ENCODE measurements around the gene GNL1.

Gene GNL1

DNA sequence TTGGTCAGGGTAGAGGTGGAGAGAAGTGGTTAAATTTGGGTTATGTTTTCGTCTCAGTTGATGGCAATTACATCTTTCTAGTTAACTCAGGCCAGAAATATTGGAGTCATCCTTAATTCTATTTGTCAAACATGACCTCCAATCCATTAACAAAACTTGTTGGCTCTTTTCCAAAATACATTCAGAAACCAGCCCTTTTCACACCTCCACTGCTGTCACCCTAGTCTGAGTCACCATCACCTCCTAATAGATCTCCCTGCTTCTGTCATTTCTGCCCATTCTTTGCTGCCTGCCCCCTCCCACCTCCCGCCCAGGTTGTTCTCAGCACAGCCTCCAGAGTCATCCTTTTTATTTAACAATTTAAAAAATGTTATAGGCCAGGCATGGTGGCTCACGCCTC, 12.0 kb upstream of the GNL1 start:
- peak; percentile 30 for DNase-seq (ENCODE audit: low read depth)

DNA sequence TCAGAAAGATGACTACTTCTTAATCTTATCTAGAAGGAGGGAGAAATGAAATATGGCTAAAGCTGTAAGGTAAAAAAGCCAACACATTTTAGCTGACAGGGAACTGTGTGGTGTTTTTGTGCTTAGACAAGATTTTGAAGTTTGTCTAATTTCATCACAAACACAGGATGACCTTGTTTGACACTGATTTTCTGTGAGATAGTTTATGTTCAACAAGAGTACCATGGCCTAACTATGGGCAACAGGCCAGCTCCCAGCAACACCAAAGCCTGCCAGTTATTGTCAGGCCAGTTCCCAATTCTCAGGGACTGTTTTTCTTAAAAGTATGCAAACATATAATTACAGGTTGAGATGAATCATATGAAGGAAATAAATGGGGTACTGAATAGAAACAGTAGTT, 9.5 kb upstream of the GNL1 start:
- DNase-seq (ENCODE audit: low read depth), result no peak

DNA sequence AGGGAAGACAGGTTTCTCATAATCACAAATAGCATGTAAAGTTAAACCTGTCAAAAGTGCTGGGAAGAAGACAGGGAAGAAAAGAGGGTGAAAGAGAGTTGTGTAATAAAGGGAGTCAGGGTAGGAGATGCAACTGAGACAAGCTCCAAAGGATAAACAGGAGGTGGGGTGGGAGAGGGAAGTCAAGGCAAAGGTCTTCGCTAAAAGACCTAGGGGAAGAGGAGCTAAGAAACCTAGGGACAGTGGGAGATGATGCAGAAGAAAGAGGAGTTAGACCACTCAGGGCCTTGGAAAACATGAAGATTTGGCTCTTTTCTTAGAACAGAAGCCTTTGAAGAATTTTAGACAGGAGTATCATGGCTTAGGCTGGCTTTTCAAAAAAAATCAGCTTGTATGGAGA, 7.8 kb upstream of the GNL1 start:
- DNase-seq (ENCODE audit: low read depth), result no peak

DNA sequence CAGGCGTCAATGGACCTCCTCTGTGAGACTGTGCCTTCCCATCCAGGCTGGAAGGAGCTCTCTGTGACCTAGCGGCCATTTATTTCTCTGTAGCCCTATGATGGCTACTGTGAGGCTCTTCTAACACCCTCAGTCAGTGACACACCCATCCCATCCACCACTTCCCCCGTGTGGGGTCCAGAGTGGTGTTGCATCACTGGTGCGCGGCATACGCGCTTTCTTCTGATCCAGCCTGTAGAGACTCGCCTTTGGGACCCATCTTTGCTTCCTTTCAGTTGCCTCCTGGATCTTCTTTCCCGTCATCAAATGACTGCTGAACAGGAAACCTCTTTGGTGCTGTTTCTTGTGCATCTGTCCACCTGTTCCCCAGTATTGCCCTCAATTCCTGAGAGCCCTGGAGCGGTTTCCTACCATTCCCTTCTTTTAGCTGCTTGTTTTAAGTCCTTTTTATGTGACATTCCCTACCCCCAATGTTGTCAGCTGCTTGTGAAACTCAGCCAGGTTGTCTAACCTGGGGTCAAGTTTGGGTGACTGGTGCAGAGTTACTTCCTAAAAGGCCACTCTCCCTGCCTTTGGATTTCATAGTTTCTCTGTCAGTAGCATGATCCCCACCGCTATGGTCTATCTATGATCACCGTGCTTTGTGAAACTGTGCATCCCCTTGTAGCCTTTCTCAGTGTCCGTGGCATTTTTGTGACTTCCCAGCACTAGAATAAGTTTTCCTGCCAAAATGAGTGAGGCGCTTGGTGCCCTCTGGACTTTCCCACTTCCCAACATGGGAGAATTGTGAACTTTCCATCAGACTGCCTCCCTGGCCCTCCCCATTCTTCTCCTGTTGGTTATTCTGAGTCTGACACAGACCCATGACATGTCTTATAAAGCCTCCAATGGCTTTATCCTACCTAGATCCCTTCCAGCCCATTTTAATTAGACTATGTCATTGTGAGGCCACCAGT, 6.5 kb upstream of the GNL1 start:
- DNase-seq (ENCODE audit: low read depth), result no peak

DNA sequence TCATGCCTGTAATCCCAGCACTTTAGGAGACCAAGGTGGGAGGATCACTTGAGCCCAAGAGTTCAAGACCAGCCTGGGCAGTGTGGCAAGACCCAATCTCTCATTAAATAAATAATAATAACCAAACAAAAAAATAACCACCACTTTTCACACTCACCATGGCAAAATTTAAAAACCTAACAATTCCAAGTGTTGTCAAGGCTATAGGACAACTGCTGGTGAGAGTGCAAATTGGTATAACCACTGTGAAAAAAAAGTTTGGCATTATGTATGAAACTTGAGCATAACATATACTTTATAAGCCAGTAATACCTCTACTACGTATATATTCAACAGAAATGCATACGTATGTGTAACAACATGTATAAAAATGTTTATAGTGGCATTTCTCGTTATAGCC, 4.6 kb upstream of the GNL1 start:
- DNase-seq (ENCODE audit: low read depth), result no peak

DNA sequence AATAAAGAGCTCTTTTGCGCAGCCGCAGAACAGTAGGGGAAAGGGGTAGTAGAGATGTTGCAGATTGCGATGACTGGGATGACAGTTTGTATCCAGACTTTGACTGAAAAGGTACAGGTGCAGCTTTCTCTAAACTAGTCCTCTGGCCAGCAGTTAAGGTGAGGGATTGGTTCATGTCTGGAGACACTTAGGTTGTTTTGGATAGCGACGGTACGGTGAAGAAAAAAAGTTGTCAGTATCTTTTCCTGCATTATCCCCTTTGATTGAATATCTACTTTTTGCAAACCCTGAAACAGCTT, 1.3 kb upstream of the GNL1 start:
- no peak for DNase-seq (ENCODE audit: low read depth)

DNA sequence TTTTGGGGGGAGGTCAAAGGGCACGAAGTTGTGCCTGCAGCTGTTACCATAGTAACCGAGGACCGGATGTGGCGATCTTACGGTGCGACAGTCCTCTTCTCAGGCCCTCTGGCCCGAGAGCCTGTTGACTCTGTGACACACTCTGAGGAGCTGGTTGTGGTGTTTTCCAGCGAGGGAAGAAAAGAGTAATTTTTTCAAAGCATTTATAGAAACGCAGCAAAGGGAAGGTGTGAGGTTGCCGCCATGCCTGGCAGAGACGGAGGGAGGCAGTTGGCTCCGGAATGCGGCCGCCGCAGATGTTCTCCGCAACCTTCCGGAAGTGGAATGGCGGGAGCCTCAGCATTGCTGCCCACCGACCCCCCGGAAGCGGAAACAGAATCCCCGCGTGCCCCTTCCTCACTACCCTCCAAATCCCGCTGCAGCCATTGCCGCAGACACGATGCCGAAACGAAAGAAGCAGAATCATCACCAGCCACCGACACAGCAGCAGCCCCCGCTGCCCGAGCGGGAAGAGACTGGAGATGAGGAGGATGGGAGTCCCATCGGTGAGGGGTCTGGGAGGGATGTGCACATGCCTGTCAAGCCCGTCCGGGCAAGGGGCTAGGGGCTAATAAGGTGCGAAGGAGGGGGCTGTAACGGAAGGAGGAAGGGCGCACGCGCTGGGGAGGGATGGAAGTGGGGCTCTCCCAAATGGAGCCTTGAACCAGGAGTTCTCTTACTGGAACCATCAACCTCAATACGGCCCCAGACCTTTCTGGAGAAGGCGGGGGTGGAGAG, 805 bp upstream of the GNL1 start, which contains the start of gene PRR3:
Gene PRR3, plus strand, starts transcription at position 390 of the 777 bp plus-strand sequence. Its CDS starts 50 bp downstream, at position 440.
- peak; percentile 69 for DNase-seq (ENCODE audit: low read depth)

DNA sequence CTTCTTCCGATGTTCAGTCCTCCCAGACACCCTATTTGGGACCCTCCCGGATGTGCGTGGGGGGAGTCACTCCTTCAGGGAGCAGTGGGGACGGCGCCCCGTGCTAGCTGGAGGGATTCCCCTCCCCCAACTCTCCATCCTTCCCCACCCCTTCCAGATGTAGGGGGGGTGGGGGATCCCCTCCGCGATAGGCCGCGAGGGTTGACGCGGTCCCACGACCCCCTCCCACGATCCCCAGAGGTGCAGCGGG, 548 bp downstream of the GNL1 start:
- DNase-seq (ENCODE audit: low read depth), result no peak

DNA sequence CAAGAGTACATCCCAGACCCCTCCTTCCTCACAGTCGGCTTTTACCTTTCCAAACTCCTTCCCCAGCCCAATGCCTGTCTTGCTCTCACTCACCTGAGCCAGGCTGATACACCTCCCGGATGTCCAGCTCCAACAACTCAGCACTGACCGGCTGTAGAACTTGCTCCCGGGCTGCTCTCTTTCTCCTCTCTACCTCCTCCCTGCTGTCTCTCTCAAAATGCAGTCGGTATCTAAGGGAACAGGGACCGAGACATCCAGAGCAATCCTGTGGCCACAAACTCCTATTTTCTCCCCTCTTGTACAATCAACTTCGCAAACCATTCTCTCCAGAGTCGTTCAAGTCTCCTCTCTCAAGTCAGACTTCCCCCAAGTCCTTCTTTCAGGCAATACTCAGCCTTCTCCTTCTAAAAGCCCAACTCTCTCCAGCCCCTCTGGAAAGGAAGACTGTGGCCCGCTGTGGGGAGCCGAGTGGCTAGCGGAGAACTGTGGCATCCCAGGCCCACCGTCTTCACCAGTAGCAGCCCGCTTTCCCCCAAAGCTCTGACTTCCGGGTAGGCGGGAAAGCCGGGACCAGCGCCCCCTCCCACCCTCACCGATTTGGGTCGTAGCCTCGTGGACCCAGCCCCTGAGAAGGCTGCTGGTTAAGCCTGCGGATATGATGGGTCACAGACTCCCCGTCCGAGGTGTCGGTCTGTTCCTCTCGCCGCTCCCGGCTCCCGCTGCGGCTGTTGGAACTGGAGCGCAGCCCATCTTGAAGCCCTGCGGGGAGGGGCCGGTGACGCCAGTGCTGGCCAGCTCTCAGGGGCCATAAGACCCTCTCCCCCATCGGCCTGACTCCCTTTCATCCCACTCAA, 1.1 kb downstream of the GNL1 start:
- no peak for DNase-seq (ENCODE audit: low read depth)

DNA sequence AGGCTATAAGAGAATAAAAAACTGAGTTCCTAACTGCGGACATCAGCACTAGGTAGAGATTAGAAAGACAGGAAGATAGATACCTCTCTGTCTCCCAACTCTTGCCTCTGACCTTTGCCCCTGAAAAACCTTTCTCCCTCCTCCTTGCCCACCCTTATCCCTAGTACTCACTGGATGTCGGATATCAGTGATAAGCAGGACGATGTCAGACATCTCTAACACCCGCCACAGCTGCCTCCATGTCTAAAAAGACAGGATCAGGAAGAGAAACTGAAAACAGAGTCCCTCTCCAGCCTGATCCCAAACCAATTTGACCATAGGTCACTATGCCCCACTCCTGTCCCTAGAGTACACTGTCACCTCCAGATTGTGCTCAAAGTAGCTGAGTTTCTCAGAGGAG, 1.9 kb downstream of the GNL1 start:
- DNase-seq (ENCODE audit: low read depth), result no peak

DNA sequence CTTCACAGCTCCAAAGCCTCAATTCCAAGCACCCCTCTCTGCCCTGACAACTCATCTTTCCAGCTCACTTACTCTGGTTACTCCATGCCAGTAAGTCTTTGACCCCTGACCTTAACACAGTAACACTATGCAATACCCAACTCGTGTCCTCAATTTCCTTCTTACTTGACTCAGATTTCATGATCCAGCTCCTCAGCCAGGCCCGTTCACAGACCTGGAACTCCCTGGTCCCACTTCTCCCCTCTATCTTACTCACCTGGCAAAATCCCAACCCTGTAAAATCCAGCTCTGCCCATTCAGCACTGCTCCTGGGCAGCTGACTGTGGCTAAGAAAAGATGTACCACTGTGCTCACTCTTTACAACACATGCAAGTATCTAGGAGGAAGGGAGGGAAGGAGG, 7.9 kb downstream of the GNL1 start:
- no peak for DNase-seq (ENCODE audit: low read depth)

DNA sequence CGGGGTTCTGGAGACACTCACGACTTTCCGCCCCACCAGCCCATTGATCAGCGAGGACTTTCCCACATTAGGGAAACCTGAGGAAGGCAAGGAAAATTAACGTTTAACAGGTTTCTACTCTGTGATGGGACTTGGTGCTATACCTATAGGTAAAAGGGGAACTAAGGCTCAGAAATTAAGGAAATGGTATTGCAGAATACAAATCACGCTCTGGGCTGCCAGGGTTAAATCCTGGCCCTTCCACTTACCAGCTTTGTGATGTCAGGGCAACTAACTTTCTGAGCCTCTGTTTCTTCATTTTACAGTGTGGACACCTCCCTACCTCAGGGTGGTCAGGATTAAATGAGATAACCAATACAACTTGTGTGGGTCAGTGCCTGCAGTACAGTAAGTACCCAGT, 8.8 kb downstream of the GNL1 start:
- no peak for DNase-seq (ENCODE audit: low read depth)

DNA sequence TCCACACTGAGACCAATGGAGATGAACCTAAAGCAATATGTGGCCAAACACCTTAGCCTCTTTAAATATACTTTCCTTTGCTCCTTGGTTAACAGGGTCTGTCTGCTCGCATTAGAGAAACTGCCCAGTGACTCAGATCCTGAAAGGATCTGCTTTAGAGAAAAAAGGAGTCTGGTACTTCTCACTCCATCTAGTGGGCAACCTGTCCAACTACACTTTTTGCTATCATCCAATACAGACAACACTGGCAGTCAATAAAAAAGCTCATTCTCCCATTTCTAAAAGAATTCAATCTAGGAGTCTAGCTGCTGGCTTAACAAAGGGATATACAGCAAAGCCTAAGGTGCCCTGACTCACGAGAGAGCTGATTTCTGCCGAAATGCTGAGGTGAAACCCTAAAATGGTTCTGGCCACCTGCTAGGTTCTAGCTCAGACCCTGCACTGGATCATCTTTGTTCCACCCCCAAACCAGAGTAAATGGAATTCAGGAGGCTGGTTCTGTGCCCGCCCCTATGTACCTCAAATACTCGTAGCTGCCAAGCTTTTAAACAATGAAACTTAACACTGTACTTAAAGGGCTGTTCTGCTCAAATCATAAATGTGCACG, 11.5 kb downstream of the GNL1 start:
- DNase-seq (ENCODE audit: low read depth), result no peak

DNA sequence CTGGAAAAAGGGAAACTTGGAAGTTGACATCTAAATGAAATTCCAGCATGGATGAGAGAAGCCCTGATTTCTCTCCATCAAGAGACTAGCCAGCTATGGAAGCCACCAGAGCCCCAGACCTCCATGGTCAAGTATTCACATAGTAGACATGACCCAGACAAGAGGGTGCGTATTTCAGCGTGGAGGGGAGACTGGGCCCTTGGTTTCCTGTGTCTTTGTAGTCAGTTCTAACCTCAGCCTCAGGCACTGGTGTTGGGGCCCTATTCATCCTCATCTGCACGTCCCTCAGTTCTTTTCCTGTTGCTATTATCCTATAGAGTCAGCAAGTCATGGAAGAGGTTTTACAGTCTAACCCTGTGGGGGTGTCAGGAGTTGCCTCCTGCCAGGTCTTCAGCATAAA, 12.5 kb downstream of the GNL1 start:
- DNase-seq (ENCODE audit: low read depth), result no peak

DNA sequence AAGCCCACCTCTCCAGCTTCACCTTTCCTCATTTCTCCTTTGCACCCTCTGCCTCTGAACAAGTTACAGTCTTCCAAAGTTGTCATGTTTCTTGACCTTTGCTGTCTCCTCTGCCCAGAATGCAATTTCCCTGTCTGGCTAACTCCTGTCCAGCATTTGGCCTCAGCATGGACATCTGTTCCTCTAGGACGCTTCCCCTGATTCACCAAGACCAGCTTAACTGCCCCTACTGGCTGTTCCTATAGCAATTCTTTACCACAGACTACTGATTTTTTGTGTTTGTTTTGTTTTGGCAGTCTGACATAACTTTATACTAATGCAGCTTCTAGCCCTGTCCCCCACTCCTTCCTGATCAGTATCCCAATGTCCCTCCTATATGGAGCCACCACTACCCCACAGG, 13.4 kb downstream of the GNL1 start:
- no peak for DNase-seq (ENCODE audit: low read depth)

DNA sequence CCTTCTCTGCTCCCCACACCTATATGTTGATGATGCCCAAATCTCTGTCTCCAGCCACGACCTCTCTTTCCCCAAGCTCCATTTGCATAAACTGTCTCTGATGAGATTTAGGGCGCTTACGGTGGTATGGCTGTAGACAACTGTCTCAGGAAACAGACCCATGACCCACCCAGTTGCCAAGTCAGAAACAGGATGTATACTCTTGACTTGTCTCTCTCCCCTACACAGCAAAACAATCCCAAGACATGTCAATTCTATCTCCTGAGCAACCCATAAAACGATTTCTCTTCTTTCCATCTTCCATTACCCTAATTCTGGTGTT, 13.9 kb downstream of the GNL1 start:
- no peak for DNase-seq (ENCODE audit: low read depth)

DNA sequence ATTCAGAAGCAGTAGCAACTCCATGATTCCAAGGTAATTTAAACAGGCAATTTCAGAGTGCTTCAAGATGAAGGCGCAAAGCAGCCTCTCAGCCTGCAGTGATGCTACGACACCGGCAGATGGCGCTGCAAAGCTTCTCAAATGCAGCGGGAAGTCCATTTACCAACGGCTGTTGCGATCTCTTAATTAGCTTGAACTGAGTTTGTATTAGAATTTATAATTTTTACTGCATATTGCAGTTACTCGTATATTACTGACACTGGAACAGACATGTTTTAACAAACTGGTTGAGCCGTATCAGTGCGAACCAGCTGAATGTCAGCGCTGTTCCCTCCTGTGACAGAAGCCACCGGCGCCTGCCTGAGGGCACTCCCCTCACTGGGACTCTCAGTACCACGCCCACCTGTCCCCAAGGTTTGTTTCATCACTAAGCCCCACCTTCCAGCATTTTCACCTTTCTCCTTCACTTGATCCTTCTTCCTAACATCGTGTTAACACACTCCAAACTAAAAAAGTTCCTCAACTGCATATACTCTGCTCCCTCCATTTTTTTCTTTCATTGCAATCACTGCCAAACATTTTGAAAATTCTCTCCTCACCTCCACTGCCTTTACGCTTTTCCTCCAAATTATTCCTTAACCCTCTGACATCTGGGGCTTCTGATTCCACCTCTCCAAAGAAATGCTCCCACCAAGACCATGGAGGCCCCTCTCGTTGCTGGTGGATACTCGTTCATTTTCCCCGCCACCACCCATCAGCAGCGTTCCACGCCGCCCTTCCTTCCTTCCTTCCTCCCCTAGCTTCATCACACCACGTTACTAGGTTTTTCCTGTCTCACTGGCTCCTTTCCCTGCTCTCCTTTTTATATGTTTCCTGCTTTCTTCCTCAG, 14.5 kb downstream of the GNL1 start:
- peak; percentile 73 for DNase-seq (ENCODE audit: low read depth)

DNA sequence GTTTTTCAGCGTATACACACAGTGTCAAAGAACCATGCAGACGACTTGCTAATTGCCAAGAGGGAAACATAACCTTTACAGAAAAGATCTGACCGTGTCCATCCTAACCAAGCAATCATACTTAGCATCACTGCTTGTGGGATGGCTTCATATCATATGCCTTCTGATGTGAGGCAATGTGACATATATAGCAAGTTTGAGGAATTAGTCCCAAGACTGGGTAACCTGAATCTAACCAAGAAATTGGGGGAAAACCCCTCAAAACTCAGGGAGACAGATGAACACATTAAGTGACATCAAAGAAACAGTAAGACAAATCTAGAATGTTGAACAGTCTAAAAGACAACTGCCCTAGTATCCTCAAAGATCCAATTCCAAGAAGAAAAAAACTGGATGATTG, 18.4 kb downstream of the GNL1 start:
- no peak for DNase-seq (ENCODE audit: low read depth)

DNA sequence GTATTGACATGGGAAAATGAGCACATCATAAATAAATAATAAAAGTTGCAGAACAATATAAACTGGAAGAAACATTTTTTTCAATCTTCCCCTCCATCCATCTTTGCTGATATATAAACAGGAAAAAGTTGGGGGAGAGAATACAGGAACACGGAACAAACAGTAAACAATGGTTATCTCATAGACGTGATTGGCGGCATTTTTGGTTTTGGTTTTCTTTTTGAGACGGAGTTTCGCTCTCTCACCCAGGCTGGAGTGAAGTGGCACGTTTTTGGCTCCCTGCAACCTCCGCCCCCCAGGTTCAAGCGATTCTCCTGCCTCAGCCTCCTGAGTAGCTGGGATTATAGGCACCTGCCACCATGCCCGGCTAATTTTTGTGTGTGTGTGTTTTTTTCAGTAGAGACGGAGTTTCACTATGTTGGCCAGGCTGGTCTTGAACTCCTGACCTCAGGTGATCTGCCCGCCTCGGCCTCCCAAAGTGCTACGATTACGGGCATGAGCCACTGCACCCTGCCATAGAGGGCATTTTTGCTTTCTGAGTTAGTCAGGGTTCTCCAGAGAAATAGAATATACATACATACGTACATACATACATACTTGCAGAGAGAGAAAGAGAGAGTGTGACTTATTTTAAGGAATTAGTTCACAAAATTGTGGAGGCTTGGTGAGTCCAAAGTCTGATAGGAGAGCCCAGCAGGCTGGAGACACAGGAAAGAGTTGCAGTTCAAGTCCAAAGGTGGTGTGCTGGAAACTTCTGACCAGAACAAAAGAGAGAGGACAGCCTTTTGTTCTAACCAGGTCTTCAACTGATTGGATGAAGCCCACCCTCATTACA, 22.6 kb downstream of the GNL1 start:
- no peak for DNase-seq (ENCODE audit: low read depth)

DNA sequence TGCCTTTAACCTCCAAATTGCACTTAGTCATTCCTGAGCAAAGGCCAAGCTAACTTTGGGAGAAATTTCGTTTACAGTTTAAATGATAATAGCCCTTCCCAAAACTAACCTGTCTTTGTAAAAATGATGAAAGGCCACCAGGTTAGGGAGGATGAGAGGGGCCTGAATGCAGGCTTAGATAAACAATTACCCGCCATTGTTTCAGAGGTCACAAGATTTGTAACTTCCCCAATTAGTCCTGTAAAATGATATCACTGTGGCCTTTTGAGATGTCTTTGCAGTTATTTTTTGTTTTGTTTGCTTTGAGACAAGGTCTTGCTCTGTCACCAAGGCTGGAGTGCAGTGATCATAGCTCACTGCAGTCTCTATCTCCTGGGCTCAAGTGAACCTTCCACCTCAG, 26.3 kb downstream of the GNL1 start:
- no peak for DNase-seq (ENCODE audit: low read depth)
